ENCODE results near the gene ECHS1.
A peak's percentile ranks its signal among the peaks of the same experiment; 100 is the strongest.

Gene ECHS1

GRCh38 chr10:133373174-133374090 lies at the start of gene ECHS1:
TSS of gene ECHS1 (minus strand) at chr10:133373354. CDS start at chr10:133373333, 21 bp downstream.
- TF ChIP-seq, protein P1, sequence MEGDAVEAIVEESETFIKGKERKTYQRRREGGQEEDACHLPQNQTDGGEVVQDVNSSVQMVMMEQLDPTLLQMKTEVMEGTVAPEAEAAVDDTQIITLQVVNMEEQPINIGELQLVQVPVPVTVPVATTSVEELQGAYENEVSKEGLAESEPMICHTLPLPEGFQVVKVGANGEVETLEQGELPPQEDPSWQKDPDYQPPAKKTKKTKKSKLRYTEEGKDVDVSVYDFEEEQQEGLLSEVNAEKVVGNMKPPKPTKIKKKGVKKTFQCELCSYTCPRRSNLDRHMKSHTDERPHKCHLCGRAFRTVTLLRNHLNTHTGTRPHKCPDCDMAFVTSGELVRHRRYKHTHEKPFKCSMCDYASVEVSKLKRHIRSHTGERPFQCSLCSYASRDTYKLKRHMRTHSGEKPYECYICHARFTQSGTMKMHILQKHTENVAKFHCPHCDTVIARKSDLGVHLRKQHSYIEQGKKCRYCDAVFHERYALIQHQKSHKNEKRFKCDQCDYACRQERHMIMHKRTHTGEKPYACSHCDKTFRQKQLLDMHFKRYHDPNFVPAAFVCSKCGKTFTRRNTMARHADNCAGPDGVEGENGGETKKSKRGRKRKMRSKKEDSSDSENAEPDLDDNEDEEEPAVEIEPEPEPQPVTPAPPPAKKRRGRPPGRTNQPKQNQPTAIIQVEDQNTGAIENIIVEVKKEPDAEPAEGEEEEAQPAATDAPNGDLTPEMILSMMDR (IDR thresholded peaks at IDR 0.05; ENCODE audit: low read depth, low read length) = no peak
- H3K4me3 ChIP-seq (replicated peaks in 1 of 2; ENCODE audit: low read depth in 2 of 2, low read length in 2 of 2) = peak within 1 kb of the TSS; percentile 69 to 92
- peak; percentile 89 to 92 for DNase-seq (ENCODE audit: low read depth in 2 of 2)

DNA sequence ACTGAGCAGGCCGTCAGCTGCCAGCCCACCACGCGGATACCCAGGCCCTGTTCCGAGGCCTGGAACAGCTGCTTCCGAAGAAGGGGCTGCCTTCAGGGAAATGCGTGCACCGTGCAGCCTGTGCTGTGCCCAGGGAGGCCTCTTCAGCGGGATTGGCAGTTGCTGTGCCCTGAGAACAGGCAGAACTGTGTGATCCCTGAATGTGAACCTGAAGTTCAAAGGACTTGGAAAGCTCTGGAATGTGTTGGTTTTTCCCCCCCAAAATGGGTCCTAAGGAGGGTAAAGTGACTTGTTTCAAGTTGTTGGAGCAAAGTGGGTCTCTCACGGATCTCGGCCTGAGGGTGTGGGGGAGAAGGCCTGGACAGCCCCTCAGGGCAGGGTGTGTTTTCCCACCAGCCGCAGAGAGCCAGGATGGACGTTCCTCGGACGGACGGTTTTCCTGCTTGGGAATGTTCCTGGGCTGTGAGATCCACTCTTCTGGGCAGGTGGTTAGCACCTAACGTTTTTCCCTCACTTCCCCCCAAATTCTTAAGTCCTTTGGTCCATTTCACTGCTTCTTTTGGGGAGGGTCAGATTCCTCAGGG lies 49.2 kb upstream of the ECHS1 start:
- TF ChIP-seq, protein P1 (IDR thresholded peaks at IDR 0.05; ENCODE audit: low read depth, low read length) = no peak
- DNase-seq (ENCODE audit: low read depth in 2 of 2) = no peak
- no peak overlapping the region for H3K4me3 ChIP-seq (replicated peaks in 1 of 2; ENCODE audit: low read depth in 2 of 2, low read length in 2 of 2)

DNA sequence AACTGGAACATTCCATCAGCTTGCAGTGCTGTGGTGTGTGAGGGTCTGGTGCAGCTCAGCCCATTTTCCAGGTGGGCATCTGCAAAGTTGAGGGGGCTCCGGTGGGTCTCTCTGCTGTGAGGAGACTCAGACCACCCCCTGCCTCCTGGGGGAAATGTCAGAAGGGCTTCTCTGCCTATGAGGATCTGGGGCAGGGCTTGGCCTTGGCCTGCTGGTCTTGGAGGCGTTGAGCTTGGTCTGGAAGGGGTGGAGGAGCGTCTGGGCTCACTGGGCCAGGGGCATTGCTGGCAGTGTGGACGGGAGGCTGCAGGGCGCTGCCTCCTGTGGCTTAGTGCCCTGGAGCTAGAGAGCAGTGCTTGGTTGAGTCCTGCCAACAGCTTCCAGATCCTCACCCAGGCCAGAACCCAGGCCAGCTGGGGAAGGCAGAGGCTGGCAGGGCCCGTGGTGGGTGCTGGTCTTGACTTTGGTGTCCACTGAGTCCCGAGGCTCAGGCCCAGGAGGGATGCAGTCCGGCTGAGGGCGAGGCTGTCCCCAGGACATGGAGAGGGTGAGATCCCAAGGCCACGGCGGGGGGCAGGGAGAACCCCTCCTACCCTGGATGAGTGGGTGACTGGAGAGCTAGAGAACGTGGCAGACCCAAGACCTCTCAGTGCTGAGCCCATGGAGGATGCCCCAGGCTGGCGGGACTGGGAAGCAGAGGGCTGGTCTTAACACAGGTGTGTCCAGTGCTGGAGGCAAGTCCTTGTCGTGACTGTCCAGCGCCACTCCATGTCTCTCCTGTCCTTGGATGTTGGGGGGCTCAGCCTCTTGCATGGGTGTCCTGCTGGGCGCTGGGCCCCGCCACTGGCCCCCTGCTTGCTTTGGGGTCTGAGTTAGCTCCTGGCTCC lies 48.4 kb upstream of the ECHS1 start:
- H3K4me3 ChIP-seq (replicated peaks in 1 of 2; ENCODE audit: low read depth in 2 of 2, low read length in 2 of 2) = no peak overlapping the region
- DNase-seq (ENCODE audit: low read depth in 2 of 2) = no peak
- TF ChIP-seq, protein P1 (IDR thresholded peaks at IDR 0.05; ENCODE audit: low read depth, low read length) = no peak

DNA sequence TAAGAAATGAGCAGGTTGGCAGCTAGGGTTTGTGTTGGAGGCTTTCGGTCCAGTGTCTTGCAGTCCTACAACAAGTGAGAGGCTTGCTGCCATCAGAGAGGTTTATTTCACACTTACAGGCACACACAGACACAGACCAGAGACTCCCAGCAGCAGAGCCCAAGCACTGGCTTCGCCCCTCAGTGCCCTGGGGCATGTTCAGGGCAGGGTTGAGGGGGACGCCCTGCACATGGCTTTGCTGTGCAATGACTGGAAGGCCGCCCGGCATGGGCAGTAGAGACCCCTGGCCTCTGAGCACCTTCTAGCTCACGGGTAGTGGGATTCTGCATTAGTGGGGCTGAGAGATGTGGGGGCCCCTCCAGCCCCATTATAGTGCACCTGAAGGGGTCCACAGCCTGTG lies 47.4 kb upstream of the ECHS1 start:
- TF ChIP-seq, protein P1 (IDR thresholded peaks at IDR 0.05; ENCODE audit: low read depth, low read length) = no peak
- DNase-seq (ENCODE audit: low read depth in 2 of 2) = no peak
- no peak overlapping the region for H3K4me3 ChIP-seq (replicated peaks in 1 of 2; ENCODE audit: low read depth in 2 of 2, low read length in 2 of 2)

DNA sequence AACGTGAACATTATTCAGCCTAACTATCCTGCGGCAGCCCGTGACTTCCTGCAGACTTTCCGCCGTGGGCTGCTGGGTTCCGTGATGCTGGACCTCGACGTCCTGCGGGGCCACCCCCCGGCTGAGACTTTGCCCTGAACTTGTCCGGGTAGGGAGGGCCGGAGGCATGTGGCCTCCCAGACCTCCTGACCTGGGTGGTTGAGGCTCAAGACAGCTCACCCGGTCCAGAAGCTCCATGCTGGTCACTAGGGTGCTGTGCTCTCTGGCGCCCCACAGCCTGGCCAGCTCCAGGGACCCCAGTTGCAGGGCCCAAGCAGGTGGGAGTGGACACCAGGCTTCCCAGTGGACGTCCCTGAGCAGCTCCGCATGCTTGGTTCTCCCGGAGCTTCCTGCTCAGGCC lies 46.9 kb upstream of the ECHS1 start:
- TF ChIP-seq, protein P1 (IDR thresholded peaks at IDR 0.05; ENCODE audit: low read depth, low read length) = no peak
- DNase-seq (ENCODE audit: low read depth in 2 of 2) = no peak
- H3K4me3 ChIP-seq (replicated peaks in 1 of 2; ENCODE audit: low read depth in 2 of 2, low read length in 2 of 2) = no peak overlapping the region

DNA sequence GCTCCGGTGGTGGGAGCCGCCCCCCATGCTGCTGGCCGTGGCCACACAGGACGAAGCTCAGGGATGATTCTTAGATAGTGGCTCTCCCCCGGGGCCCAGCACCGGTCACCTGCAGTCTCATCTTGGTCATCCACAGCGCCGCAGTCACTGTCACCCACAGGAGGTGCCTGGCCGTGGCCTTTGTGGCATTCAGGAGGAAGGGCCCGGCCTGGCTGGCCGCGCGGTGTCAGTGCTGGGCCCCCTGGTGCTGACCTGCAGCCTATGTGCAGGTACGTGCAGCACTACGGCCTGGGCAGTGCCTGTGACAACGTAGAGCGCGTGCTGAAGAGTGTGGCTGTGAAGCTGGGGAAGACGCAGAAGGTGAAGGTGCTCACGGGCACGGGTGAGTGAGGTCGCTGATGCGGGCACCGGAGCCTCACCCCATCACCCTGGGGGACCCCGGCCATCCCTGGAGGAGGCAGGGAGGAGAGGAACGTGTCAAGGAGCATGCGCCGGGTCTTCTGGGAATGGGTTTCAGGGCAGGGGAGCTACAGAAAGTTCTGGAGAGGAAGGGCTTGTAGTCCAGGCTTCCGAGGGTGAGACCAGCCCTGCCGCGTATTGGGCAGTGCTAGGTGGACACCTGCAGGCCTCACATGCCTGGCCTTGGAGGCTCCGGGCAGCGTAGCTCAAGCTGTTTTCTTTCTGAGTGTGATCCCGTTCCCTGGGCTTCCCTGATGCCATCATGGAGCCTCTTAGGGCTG lies 46.2 kb upstream of the ECHS1 start:
- no peak for DNase-seq (ENCODE audit: low read depth in 2 of 2)
- H3K4me3 ChIP-seq (replicated peaks in 1 of 2; ENCODE audit: low read depth in 2 of 2, low read length in 2 of 2) = no peak overlapping the region
- TF ChIP-seq, protein P1 (IDR thresholded peaks at IDR 0.05; ENCODE audit: low read depth, low read length) = no peak
